ENCODE measurements around the gene MN1. TPM values are rescaled to one million over a fixed set of nuclear protein-coding genes. Genes with fewer than 3 reads are reported as not detected.
A peak's percentile ranks its signal among the peaks of the same experiment; 100 is the strongest.

Gene MN1
- total and polyA plus RNA-seq, 12 donors = 0.64 to 2.7 (median 1.1) TPM

DNA sequence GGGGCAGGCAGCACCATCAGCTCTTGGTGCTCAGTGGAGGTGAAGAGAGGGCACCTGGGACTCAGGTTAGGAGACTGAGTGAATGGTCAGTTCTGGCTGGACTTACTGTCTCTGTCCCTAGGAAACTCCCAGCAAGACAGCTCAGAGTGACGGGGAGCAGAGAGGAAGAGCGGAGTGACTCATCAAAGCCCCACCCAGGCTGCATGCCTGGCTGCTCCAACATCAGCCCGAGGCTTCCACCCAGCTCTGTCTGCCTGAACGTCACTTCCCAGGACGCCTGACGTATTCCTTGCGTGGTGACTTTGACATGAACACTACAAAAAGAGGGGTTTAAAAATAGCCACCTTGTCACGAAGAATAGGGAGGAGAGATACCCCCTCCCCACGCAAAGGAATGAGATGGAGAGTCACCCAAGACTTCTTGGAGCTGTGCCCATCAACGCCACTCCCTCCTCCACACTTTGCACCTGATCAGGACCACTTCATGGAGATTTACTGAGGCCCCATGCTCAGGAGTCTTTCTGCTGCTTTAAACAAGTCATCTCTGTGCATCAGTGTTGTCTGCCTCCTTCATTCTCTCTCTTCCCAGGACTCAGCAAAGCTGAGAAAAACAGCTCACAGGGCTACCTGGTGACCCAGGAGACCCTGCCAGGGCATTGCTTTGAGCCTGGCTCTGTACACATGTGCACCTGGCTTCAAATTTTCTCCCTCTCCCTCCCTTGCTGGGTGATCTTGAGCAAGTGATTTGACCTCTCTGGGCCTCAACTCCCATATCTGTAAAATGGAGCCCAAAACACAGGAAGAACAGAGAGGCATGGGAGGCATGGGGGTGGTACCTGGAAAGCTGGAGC, 83.1 kb downstream of the MN1 start:
- no peak overlapping the region for H3K4me3 ChIP-seq
- 16 to 33% (median 21%) methylated on average over 10 of the region's 10 CpGs for WGBS, 4 donors
- H3K27me3 ChIP-seq = peaks cover 5% of the 10 kb centered on the region
- no peaks in the 10 kb centered on the region for H3K4me1 ChIP-seq (replicated peaks in 1 of 2)
- no peaks in the 10 kb centered on the region for H3K36me3 ChIP-seq (replicated peaks in 1 of 2)
- H3K9me3 ChIP-seq (replicated peaks in 1 of 3) = no peaks in the 10 kb centered on the region
- H3K27ac ChIP-seq = peak overlapping the region in 2 of 5 donors; percentile 43 to 71
- DNase-seq = peak; percentile 63 to 87 (median 85)
- TF ChIP-seq POLR2A (IDR thresholded peaks at IDR 0.05) = no peak
- TF ChIP-seq, protein P1, sequence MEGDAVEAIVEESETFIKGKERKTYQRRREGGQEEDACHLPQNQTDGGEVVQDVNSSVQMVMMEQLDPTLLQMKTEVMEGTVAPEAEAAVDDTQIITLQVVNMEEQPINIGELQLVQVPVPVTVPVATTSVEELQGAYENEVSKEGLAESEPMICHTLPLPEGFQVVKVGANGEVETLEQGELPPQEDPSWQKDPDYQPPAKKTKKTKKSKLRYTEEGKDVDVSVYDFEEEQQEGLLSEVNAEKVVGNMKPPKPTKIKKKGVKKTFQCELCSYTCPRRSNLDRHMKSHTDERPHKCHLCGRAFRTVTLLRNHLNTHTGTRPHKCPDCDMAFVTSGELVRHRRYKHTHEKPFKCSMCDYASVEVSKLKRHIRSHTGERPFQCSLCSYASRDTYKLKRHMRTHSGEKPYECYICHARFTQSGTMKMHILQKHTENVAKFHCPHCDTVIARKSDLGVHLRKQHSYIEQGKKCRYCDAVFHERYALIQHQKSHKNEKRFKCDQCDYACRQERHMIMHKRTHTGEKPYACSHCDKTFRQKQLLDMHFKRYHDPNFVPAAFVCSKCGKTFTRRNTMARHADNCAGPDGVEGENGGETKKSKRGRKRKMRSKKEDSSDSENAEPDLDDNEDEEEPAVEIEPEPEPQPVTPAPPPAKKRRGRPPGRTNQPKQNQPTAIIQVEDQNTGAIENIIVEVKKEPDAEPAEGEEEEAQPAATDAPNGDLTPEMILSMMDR (IDR thresholded peaks at IDR 0.05) = no peak
- intact Hi-C loops (cut with DNase I) = no loop called here

DNA sequence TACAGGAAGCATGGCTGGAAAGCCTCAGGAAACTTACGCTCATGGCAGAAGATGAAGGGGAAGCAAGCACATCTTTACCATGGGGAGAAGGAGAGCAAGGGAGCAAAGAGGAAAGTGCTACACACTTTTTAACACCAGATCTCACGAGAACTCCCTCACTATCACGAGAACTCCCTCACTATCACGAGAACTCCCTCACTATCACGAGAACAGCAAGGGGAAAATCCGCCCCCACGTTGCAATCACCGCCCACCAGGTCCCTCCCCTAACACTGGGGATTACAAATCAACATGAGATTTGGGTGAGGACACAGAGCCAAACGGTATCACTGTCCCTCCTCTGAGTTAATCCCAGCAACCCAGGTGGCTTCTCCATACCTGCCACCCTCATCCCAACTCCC, 84.5 kb downstream of the MN1 start:
- no peaks in the 10 kb centered on the region for H3K4me1 ChIP-seq (replicated peaks in 1 of 2)
- H3K27me3 ChIP-seq = peaks cover 5% of the 10 kb centered on the region
- H3K36me3 ChIP-seq (replicated peaks in 1 of 2) = no peaks in the 10 kb centered on the region
- no peak for TF ChIP-seq POLR2A (IDR thresholded peaks at IDR 0.05)
- TF ChIP-seq, protein P1 (IDR thresholded peaks at IDR 0.05) = no peak
- H3K4me3 ChIP-seq = no peak overlapping the region
- 63 to 82% (median 74%) methylated on average over 9 of the region's 9 CpGs for WGBS, 4 donors
- H3K27ac ChIP-seq = no peak overlapping the region
- no peak for DNase-seq
- intact Hi-C loops (cut with DNase I) = no loop called here
- H3K9me3 ChIP-seq (replicated peaks in 1 of 3) = no peaks in the 10 kb centered on the region

DNA sequence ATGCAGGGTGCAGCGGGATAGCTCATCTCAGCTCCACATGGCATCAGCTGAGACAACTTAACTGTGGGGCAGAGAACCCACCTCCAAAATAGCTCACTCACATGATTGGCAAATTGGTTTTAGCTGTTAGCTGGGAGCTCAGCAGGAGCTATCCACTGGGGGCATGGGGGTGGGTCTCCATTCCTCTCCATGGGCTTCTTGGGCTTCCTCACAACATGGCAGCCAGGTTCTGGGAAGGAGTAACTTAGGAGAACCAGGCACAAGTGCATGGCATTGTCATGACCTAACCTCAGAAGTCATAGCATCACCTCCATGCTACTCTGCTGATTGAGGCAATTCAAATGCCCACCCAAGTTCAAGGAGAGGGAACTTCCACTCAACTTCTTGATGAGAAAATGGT, 85.5 kb downstream of the MN1 start:
- H3K36me3 ChIP-seq (replicated peaks in 1 of 2) = no peaks in the 10 kb centered on the region
- whole genome bisulfite sequencing, 4 donors = 92 to 98% (median 97%) methylated on average over 1 of the region's 1 CpG; no CpG with 5 or more reads in 1 of the 4 donors
- TF ChIP-seq POLR2A (IDR thresholded peaks at IDR 0.05) = no peak
- TF ChIP-seq, protein P1 (IDR thresholded peaks at IDR 0.05) = no peak
- peaks cover 5% of the 10 kb centered on the region for H3K27me3 ChIP-seq
- intact Hi-C loops (cut with DNase I) = no loop called here
- H3K9me3 ChIP-seq (replicated peaks in 1 of 3) = no peaks in the 10 kb centered on the region
- no peaks in the 10 kb centered on the region for H3K4me1 ChIP-seq (replicated peaks in 1 of 2)
- H3K4me3 ChIP-seq = no peak overlapping the region
- no peak overlapping the region for H3K27ac ChIP-seq
- DNase-seq = no peak

DNA sequence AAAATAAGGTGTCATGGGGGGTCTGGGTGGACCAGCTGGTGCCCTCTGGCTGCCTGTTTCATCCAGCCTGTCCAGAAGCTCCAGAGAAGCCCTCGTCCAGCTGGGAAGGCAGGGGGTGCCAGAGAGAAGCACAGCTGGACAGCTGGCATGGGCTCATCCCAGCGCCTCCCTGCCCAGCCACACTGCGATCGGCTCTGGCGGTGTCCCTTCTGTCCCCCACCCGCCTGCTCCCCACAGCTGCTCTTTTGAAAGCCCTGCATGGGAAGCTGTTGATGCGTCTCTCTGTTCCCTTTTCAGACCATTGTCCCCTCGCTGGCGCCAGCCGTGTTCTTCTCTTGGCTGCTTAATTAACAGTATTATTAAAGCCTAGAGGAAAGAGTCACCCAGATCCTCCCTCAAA, 86.5 kb downstream of the MN1 start:
- Histone ChIP-seq H3K36me3 (replicated peaks in 1 of 2) (no peaks in the 10 kb centered on the region), H3K4me3 (no peak overlapping the region), H3K4me1 (replicated peaks in 1 of 2) (no peaks in the 10 kb centered on the region), H3K27ac (no peak overlapping the region), H3K27me3 (peaks cover 5% of the 10 kb centered on the region), H3K9me3 (replicated peaks in 1 of 3) (no peaks in the 10 kb centered on the region)
- intact Hi-C loops (cut with DNase I) = no loop called here
- DNase-seq = peak in 1 of 7 donors; percentile 8
- no peak for TF ChIP-seq POLR2A (IDR thresholded peaks at IDR 0.05)
- TF ChIP-seq, protein P1 (IDR thresholded peaks at IDR 0.05) = no peak
- 68 to 83% (median 76%) methylated on average over 10 of the region's 10 CpGs for WGBS, 4 donors

Measured in adrenal gland (tissue), 12 donors.